Activated CD4-positive, alpha-beta T cell treated with anti-CD3 and anti-CD28 coated beads for 1 hour (primary cell): ENCODE data around the gene KCNH1.

Source experiments
- DNase-seq: peaks from one replicate; pipeline ENCODE4 v3.0.0-alpha.2; 2020

The KCNH1 gene

DNA sequence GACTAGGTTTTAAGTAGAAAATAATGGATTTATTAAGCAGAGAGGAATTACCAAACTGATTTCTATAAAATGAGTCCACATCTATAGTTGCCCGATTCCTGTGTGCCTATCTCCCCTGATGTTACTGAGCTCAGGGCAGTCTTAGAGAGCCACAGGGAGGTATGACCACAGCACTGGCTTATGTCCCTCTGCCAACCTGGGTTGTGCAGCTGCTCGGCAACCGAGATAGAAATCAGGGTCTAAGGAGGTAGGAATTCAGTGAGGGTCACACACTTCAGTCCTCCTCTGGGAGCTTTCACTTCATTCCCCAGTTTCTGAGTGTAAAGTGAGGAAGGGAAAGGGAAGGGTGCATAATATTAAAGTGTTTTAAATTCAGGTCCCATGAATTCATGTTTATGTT lies 386.8 kb downstream of the KCNH1 start:
- DNase-seq, result no peak

DNA sequence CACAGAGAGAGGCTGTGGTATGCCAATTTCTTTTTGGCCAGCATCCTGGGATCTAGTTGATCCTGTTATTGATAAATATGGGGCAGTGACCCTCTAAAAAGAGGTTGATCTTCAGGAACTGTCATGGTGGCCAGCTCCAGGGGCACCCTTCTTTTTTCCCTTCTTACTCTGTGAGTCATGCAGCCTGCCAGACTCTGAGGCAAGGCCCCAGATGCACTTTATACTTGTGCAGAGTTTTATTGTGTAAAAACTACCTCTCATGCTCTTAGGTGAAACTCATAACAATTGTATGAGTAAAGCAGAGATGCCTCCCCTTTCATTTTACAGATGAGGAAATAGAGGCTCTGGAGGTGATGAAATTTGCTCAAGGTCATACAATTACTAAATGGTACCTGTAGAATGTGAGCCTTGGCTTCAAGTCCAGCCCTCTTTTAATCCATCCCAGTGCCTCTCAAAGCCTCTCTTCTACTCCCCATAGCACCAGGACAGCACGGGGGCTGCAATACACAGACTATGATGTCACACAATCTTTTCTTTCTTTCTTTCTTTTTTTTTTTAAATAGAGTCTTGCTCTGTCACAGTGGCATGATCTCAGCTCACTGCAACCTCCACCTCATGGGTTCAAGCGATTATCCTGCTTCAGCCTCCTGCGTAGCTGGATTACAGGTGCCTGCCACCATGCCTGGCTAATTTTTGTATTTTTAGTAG lies 387.8 kb downstream of the KCNH1 start:
- no peak for DNase-seq

DNA sequence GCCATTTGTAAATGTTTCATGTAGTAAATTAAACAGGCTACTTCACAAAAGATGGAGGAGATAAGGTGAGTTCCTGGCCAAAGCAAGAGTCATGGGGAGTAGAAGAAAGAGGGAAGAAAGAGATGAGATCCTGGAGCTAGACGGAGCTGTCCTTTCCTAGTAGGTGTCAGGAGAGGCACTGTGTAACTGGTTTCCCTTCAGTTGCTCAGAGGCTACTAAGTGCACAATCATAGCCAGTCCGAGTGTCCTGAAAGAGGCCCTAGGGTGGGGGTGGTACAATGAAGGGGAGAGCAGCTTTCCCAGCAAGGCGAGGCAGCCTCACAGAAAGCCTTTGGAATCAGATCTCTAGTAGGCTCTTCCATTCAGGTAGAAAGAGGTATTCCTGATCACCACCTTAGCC lies 390.9 kb downstream of the KCNH1 start:
- DNase-seq, result no peak

DNA sequence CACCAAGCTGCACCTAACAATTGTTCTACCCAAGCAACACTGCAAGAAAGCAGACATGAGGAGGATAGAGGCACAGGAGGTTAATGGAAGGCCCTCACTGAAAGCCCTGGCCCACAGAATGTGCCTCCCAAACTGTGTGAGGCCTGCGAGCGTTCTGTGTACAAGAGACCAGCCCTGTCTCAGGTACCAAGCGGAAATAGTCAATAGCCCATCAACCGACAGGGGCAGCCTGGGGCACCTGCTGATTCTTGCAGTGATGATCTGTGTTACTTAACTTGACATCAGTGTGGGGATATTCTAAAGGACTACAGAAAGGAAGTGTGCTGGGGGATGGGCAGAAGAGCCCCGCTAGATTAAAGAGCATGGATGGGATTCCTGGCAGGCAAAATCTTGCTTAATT lies 392.4 kb downstream of the KCNH1 start:
- DNase-seq, result no peak

- no peak for DNase-seq
These were observed 394.3 kb downstream of the KCNH1 start for GRCh38 chr1:210739627-210740026.

- DNase-seq, result no peak
These were observed 395.7 kb downstream of the KCNH1 start for GRCh38 chr1:210738256-210738655.

DNA sequence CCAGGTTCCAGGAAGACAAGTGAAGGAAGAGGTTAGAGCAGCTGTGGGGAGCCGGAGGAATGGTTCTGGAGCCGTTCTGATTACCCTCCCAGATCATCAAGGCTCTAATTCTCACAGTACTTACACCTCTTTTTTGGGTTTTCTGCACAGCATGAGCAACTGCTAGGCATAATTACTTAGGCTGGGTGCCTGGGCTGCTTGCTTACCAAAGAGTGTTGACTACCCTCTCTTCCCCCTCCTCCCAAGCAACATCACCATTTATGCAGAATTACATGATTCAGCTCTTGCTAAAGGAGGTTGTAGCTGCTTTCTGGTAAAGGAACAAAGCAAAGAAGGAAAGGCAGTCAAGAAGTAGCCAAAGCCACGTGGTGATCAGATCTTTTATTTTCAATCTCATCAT lies 397.2 kb downstream of the KCNH1 start:
- no peak for DNase-seq

- no peak for DNase-seq
These were observed 402.4 kb downstream of the KCNH1 start for GRCh38 chr1:210731597-210731996.

- DNase-seq, result no peak
These were observed 402.8 kb downstream of the KCNH1 start for GRCh38 chr1:210731193-210731592.

DNA sequence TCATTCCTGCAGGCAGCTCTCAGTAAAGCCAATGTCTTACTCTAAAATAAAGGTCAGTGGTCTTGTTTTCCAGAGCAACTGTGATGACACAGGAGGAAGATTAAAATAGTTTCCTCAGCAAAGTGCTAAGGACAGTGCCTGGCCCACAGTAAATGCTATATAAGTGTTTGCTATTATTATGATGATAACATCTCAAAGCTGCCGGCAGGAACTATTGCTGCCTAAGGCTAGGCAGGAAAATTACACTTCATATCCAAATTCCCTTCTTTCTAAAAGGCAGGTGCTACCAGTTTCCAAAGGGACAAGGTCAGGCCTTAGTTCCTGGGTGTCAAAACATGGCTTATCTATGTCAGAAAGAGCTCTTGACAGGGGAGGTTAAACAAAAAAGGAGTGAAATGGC lies 403.9 kb downstream of the KCNH1 start:
- no peak for DNase-seq

DNA sequence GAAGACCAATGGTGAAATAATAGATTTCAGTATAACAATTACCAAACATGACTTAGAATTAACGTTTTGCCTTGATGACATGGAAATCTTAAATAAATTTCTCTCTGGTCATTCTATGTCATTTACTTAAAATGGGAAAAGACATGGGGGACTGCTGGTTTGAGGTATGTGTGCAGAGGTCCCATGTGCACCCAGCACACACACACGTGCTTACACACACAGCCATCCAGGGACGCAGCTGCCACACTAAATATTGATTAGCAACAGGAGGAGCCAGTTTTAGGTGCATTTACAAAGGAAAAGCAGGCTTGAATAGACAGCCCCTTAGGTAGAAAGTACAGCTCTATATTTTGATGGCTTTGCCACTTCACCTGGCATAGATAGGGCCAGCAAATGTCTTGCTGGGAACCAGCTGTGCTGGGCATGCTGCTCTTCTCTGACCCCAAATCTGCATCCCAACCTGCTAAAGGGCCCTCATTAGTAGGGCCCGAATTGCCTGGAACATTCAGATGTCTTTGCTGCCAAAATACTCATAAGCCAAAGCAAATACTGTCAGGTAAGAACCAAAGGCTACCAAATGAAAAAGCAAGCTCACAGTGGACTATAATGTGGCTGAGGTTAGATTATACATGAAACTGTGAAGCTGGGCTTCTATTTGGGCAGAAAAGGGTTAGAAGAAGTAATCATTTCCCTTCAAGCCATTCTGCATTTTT lies 405.4 kb downstream of the KCNH1 start:
- no peak for DNase-seq

GRCh38 chr1:210727709-210728108 lies 406.2 kb downstream of the KCNH1 start:
- DNase-seq, result no peak

DNA sequence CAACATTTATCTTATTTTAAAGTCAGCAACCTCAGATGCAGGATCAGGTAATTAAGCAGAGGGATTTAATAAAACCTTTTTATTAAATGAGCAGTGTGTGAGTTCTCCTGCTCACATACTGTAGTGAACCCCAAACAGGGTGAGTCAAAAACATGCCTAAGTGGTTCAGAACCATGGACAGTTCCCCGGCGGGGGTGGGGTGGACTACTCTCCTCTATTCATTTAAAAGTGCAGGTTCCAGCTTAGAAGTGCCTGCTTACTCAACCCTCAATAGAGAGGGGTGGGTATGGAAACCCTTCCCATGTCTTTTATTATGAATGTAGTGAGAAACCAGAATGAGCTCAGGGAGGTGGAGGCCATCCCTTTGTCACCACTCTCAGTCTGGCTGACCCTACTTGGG lies 407.3 kb downstream of the KCNH1 start:
- no peak for DNase-seq

GRCh38 chr1:210724768-210725167 lies 409.2 kb downstream of the KCNH1 start:
- DNase-seq, result no peak

DNA sequence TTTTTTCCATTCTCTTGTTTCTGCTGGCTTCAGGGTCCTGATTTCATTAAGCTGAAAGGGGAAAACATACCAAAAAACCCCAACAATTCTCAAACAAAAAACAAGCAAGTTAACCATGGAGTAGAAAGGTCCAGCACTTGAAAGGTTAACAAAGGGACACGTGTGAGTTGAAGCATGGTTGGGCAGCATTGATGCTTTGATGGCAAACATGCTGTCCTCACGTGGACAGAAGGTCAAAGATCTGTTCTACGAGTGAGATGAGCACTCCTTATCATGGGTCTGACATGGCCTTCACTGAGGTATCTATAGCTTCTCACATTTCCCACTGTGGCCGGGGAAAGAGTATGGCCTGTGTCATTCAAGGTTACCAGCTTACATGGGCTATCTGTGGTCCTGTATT lies 410.3 kb downstream of the KCNH1 start:
- DNase-seq, result no peak

- DNase-seq, result no peak
These were observed 411.4 kb downstream of the KCNH1 start for GRCh38 chr1:210722410-210723081.

- DNase-seq, result no peak
These were observed 418.9 kb downstream of the KCNH1 start for GRCh38 chr1:210715072-210715471.

DNA sequence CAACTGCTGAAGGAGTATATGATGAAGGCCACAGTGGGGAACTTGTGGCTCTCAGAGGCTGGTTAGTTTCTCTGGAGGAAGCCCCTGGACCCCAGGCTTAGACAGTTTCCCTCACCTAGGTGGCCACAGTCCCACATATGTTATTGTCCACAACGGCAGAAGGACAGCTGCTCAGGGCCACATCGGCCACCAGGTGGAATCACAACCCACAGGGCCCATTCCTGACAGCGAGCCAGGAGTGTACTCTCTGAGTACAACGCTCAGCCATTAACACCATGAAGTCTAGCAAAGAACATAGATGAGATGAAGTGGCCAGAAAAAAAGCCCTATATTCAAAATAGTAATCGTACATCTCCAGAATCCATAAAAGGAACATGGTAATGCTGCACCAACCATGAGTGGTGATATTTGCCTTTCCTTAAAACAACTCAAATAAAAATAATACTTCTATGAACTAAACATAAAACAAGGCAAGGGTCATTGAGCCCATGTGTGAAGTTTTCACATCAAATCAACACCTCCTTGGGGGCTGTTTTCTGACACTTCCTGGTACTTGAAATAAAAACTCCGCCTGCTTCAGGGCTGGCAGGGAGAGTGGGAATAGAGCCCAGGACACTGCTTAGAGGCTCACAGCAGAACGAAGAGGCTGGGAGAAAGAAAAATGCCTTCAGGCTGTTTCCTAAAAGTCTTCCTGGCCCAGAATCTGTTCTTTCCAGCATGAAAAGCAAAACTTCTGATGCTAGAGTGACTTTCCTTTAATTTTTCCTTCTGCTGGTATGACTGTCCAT lies 421.9 kb downstream of the KCNH1 start:
- DNase-seq, result no peak

DNA sequence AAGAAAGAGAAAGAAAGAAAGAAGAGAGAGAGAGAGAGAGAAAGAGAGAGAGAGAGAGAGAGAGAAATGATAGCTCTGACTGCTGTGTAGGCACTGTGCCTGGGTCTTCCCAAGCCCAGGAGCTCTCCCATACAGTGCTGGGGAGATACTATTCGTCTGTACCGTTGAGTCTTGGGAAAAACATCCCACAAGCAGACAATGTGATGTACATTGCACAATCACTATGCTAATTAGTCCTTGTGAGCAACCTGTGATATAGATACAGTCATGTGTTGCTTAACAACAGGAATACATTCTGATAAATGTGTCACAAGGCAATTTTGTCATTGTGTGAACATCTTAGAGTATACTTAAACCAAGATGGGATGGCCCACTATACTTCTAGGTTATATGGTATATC lies 424.2 kb downstream of the KCNH1 start:
- no peak for DNase-seq

GRCh38 chr1:210707300-210708240 lies 426.4 kb downstream of the KCNH1 start:
- no peak for DNase-seq

DNA sequence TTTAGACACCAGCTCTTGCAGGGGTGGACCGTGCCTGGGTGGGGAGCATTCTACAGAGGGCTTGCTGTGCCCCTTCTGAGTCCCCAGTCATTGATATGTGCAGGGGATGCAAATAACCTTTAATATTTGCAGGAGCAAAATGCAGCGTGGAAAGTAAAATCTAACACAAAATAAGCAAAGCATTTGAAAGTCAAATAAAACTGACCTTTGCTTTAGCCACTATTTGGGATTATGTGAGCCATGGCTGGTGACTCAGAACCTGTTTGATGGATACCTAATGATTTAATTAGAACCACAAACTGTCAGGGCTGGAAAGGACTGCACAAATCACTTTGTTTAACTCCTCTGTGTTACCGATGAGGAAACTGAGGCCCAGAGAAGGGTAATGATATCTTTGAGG lies 427.7 kb downstream of the KCNH1 start:
- DNase-seq, result no peak

GRCh38 chr1:210705086-210705485 lies 428.9 kb downstream of the KCNH1 start:
- no peak for DNase-seq
